ENCODE data around the gene CLSTN2.

- TF ChIP-seq POLR2A (IDR thresholded peaks at IDR 0.05), result no peak
- TF ChIP-seq CTCF (IDR thresholded peaks at IDR 0.05), result no peak
Observed at GRCh38 chr3:139930211-139930610, 4.8 kb upstream of the CLSTN2 start.

Data from vagina (tissue), 2 donors.